Activated T-cell treated with anti-CD3 and anti-CD28 coated beads, Interleukin-2, amount 50 U/mL, for 72 hours (primary cell): ENCODE data around the gene PRKCH. TPM values are rescaled to one million over a fixed set of nuclear protein-coding genes. Genes with fewer than 3 reads are reported as not detected.

Experiments used
- ATAC-seq, 2 donors: fragments of 150-1000 bp; cut with Tn5 transposase; replicated peaks in 1 of 2; 2 replicates each; pipeline ENCODE4 v1.10.0; 2021; ENCODE audit warnings: moderate library complexity in 2 of 2, mild to moderate bottlenecking in 1 of 2
- DNase-seq, 2 donors: peaks; one replicate each; pipeline ENCODE4 v3.0.0; 2021 to 2022; ENCODE audit warnings: mixed read lengths in 1 of 2
- H3K27ac Mint-ChIP-seq: one replicate; pipeline ENCODE4 v1.8.0; 2022; ENCODE audit warnings: mild to moderate bottlenecking, moderate library complexity, mixed read lengths
- H3K27me3 Mint-ChIP-seq: one replicate; pipeline ENCODE4 v1.8.0; 2022; ENCODE audit warnings: low read depth, mixed read lengths
- H3K36me3 Mint-ChIP-seq, 2 donors: one replicate each; pipeline ENCODE4 v1.8.0; 2022; ENCODE audit warnings: mixed read lengths in 2 of 2, mild to moderate bottlenecking in 1 of 2; ENCODE audit not compliant: insufficient read depth in 2 of 2
- H3K4me1 Mint-ChIP-seq: one replicate; pipeline ENCODE4 v1.8.0; 2022; ENCODE audit warnings: low read depth, mixed read lengths
- H3K4me3 Mint-ChIP-seq, 2 donors: one replicate each; pipeline ENCODE4 v1.8.0; 2022; ENCODE audit warnings: mild to moderate bottlenecking in 2 of 2, mixed read lengths in 2 of 2, moderate library complexity in 2 of 2
- H3K9me3 Mint-ChIP-seq, 2 donors: one replicate each; pipeline ENCODE4 v1.8.0; 2022; ENCODE audit warnings: mixed read lengths in 2 of 2
- total RNA-seq, 2 donors: library from RNA; stranded (reverse); gene quantifications; one replicate each; pipeline ENCODE4 v1.2.3, GENCODE V29; 2022

PRKCH gene
- total RNA-seq, 2 donors from 2014 or later = 127 to 143 TPM

DNA sequence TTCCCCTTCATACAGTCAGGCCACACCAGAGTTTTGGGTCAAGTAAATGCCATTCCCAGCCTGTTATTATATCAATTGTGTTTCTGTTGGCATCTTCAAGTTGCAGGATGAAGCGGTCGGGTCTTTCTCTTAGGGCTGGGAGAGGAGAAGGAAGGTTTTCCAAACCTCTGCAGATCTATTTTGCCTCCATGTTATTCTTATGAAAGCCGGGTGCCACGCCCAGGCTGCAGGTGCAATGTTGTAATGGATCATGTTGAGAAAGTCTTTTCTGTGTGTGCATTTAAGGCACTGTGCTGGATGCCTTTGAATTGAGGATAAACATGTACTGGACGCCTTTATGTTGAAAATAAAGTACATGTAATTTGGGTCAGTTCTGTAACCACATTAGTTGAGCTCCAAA, 209.5 kb downstream of the PRKCH start:
- H3K4me1 Mint-ChIP-seq = peaks cover 94% of the 10 kb centered on the region
- DNase-seq = no peak
- peak overlapping the region in 1 of 2 donors; percentile 61 for H3K4me3 Mint-ChIP-seq
- H3K9me3 Mint-ChIP-seq = peaks cover 0 to 5% of the 10 kb centered on the region in 2 donors
- no peak for ATAC-seq
- H3K36me3 Mint-ChIP-seq = peaks cover 25 to 47% of the 10 kb centered on the region in 2 donors
- peak overlapping the region; percentile 79 for H3K27ac Mint-ChIP-seq
- H3K27me3 Mint-ChIP-seq = no peaks in the 10 kb centered on the region

DNA sequence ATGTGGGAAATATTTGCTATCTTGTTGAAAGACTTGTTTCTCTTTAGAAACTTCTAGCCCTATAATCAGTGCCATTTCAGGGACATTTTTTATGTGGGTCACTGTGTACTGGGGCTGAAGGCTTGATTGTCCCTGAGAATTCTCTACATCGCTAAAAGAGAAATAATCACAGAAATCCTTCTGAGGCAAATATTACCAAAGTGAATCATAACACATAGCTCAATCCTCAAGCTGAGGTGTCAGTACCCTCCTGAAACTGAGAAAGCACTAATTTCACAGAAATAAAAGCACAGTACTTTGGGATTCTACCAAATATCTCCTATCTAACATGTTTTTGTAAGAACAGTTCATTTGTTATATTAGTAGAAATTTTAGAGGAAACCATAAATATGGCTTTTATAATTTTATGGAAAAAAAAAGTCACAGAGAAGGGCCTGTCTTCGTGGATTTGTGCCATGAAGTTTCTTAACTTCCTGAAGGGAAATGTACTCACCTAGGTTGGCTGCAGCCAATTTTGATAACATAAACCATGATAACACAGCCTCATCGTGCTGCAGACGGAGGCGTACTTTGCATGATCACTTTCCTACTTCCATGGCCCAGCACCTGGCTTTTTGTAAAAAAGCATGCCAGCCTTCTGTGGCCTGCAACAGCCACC, 210.2 kb downstream of the PRKCH start:
- Mint-ChIP-seq H3K9me3 (peaks cover 0 to 5% of the 10 kb centered on the region in 2 donors), H3K4me1 (peaks cover 94% of the 10 kb centered on the region), H3K27me3 (no peaks in the 10 kb centered on the region), H3K36me3 (peaks cover 26 to 48% of the 10 kb centered on the region in 2 donors), H3K4me3 (peak overlapping the region in 1 of 2 donors; percentile 61), H3K27ac (peak overlapping the region; percentile 95)
- no peak for ATAC-seq
- DNase-seq = no peak

DNA sequence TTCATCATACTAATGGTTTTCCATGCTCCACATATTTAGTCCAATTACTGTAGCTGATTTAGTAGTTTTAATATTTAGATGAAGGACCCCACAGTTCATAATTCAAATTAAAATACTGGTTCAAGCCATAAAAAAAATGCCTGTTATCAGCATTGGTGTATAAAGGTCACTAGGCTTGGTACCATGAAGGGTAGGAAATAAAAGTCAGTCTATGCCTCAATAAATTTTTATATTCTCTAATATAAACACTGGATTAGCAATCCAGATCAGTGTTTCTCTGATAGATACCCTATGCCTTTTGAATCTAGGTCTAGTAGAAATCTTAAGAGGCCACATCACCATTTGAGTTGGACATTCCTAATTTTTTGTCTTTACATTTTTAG, 210.7 kb downstream of the PRKCH start:
- peak overlapping the region; percentile 95 for H3K27ac Mint-ChIP-seq
- H3K36me3 Mint-ChIP-seq = peaks cover 27 to 50% of the 10 kb centered on the region in 2 donors
- peak overlapping the region in 1 of 2 donors; percentile 79 for H3K4me3 Mint-ChIP-seq
- no peak for DNase-seq
- H3K9me3 Mint-ChIP-seq = peaks cover 0 to 5% of the 10 kb centered on the region in 2 donors
- peaks cover 94% of the 10 kb centered on the region for H3K4me1 Mint-ChIP-seq
- no peak for ATAC-seq
- H3K27me3 Mint-ChIP-seq = no peaks in the 10 kb centered on the region

DNA sequence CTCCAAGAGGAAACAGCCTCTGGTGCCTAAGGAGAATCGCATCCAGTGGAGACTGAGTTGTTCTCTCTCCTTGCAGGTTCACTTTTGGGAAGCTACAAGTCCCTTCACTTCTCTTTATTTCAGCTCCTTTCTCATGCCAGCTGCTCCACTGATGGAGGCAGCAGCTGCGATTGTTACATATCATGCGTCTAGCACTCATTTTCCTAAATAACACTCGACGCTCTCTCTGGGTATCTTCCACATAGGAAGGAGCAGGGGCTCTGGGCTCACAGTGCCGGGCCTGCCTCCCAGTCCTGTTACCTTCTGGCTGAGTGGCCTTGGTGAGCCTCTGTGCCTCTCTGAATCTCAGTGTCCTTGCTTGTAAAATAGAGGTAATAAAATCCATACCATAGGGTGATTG, 211.4 kb downstream of the PRKCH start:
- peaks cover 94% of the 10 kb centered on the region for H3K4me1 Mint-ChIP-seq
- peaks cover 0 to 5% of the 10 kb centered on the region in 2 donors for H3K9me3 Mint-ChIP-seq
- H3K27me3 Mint-ChIP-seq = no peaks in the 10 kb centered on the region
- ATAC-seq = no peak
- peaks cover 28 to 48% of the 10 kb centered on the region in 2 donors for H3K36me3 Mint-ChIP-seq
- peak overlapping the region; percentile 95 for H3K27ac Mint-ChIP-seq
- DNase-seq = no peak
- peak overlapping the region in 1 of 2 donors; percentile 79 for H3K4me3 Mint-ChIP-seq

DNA sequence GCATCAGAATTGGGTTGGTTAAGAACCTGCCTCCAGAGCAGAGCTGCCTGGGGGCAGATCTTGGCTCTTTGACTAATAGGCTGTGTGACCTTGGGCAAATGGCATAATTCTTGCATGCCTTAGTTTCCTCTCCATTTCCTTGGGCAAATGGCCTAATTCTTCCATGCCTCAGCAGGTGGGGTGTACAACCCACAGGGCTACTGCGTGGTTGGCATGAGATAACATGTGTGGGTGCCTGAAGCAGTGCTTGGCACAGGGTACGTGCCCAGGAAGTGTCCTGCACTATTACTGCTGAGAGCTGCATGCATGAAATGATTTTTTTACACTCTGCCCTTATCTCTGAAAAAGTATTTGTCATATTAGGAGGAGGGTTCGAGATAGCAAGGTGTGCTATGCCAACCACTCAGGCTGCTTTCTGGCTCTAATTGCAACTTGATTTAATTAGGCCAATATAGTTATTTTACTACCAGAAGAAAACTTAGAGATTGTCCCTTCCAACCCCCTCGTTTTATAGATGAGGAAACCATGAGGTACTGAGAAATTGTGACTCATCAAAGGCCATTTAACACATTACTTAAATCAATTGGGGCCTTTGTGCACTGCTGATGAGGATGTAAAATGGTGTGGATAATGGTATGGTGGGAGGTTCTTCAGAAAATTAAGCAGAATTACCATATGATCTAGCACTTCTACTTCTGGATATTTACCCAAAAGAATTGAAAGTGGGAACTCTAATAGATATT, 212.3 kb downstream of the PRKCH start:
- peaks cover 94% of the 10 kb centered on the region for H3K4me1 Mint-ChIP-seq
- H3K4me3 Mint-ChIP-seq = peak overlapping the region; percentile 47 to 79
- H3K9me3 Mint-ChIP-seq = peaks cover 0 to 4% of the 10 kb centered on the region in 2 donors
- DNase-seq = no peak
- H3K27ac Mint-ChIP-seq = peak overlapping the region; percentile 95
- H3K27me3 Mint-ChIP-seq = no peaks in the 10 kb centered on the region
- H3K36me3 Mint-ChIP-seq = peaks cover 24 to 50% of the 10 kb centered on the region in 2 donors
- ATAC-seq = peak; percentile 36 to 41

DNA sequence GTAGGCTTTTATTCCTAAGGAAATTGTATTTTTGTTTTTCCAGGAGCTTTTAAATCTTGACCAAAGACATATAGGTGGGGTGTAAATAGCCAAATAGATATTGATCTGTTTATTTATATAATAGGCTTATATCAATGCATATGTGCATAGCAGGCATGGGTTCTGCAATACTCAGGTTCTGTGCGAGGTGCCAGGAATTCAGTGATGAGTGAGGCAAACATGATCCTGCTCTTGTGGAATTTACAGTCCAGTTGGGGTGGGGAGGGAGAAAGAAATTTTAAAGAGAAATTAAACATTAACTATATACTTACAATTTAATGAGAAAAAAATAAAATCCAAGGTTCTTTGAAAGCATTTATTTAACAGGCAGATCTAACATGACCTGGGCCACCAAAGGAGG, 213.7 kb downstream of the PRKCH start:
- no peak for DNase-seq
- Mint-ChIP-seq H3K4me3 (no peak overlapping the region), H3K27ac (peak overlapping the region; percentile 95), H3K36me3 (peaks cover 23 to 46% of the 10 kb centered on the region in 2 donors), H3K27me3 (no peaks in the 10 kb centered on the region), H3K9me3 (peaks cover 0 to 2% of the 10 kb centered on the region in 2 donors), H3K4me1 (peaks cover 89% of the 10 kb centered on the region)
- no peak for ATAC-seq

DNA sequence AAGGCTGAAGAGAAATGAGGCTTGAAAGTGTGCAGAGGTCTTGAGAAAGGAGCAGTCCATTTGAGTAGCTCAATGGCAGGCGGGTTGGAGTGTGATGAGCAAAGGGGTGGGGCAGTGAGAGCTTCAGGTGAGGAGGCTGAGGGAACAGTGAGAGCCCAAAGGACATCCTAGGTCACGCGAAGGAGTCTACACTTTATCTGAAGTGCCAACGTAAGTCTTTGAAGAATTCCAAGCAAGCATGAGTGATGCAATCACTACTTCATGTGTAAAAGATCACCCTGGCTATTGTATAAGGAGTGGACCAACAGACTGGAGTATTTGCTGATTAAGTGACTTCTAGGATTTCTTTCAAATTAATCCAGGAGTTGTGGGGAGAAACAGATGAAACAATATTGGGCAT, 214.1 kb downstream of the PRKCH start:
- no peak for ATAC-seq
- peaks cover 21 to 44% of the 10 kb centered on the region in 2 donors for H3K36me3 Mint-ChIP-seq
- no peak for DNase-seq
- H3K27me3 Mint-ChIP-seq = no peaks in the 10 kb centered on the region
- H3K4me1 Mint-ChIP-seq = peaks cover 85% of the 10 kb centered on the region
- H3K27ac Mint-ChIP-seq = peak overlapping the region; percentile 95
- H3K9me3 Mint-ChIP-seq = peaks cover 0 to 2% of the 10 kb centered on the region in 2 donors
- no peak overlapping the region for H3K4me3 Mint-ChIP-seq

DNA sequence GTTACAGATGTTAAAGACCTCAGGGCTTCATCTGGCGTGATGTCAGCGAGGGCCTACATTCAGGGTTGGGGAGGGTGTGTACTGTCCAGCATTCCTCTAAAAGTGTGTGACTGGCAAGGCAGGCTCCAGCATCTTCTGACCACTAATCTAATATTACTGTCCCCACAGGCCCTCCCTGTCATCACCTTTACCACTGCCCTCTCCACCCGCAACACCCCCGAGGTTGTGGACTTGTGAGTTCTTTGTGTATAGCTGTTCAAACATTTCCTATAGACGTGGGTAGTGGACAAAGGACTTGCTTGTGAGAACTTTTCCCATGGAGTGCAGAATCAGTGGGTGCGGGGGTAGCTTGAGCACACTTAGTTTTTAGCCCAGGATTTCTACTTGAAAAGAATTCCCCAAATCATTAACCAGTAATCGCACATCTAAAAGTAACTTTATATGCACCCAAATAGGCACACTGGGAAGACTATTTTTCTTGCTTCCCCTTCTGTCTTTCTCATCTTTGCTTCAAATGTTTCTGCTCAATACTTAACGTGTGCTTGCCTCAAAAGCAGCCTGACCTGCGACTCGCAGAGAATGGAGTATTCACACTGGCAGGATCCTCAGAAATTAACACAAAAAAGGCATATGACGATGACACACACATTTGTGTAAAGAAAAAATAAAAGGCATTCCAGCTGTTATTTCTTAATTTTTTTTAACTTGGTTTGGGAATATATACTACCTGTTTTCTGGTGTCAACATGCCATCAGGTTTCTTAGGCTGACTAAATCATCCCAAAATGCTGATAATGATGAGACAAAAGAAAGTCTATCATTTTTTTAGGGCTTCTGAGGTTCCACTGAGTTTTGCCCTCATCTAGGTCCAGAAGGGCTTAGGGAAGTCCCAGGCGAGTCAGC, 215.5 kb downstream of the PRKCH start:
- Mint-ChIP-seq H3K9me3 (peaks cover 0 to 2% of the 10 kb centered on the region in 2 donors), H3K27me3 (no peaks in the 10 kb centered on the region), H3K27ac (peak overlapping the region; percentile 95), H3K4me3 (peak overlapping the region; percentile 59 to 75), H3K4me1 (peaks cover 85% of the 10 kb centered on the region), H3K36me3 (peaks cover 23 to 51% of the 10 kb centered on the region in 2 donors)
- ATAC-seq = no peak
- DNase-seq = no peak

DNA sequence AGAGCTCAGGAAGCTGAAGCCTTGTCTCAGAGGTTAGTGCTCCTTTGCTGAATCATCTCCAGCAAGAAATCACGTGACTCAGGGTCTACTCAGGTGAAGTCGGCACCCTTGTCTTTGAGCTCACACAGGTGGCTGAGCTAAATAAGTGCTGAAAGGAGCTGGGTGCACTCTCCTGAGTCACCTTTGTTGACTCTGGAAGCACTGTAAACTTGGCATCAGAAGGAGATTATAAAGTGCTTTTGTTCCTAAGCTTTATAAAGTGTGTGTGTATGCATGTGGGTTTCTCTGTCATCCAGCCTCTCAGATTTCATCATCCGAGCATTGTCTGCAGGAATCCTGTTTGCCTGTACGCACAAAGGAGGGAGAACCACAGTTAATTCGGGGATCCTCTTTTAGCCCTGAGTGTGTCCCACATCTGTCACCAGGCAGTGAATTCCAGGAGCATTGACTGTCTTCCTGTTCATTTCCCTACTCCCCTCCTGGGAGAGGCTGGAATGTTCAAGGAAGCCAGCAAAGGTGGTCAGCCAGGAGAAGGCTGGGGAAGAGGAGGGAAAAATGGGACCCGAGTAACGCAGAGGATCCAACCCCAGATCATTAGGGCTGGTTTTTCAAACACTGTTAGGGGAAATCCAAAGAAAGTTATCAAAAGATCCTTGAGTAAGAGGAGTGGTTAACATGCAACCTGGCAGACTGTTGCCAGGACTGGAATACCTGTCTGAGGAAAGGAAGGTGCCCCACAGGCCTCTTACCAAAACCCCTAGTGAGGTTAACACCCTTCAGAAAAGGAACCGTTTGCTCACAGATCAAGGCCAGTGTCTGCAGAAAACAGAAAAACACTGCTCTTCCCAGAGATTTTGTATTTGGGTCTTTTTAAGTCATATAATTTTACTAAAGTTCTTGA, 216.4 kb downstream of the PRKCH start:
- Mint-ChIP-seq H3K27ac (peak overlapping the region; percentile 95), H3K36me3 (peaks cover 23 to 49% of the 10 kb centered on the region in 2 donors), H3K4me1 (peaks cover 80% of the 10 kb centered on the region), H3K9me3 (peaks cover 0 to 2% of the 10 kb centered on the region in 2 donors), H3K4me3 (peak overlapping the region; percentile 59 to 75), H3K27me3 (no peaks in the 10 kb centered on the region)
- ATAC-seq = peak; percentile 81 to 92
- peak; percentile 61 to 67 for DNase-seq

DNA sequence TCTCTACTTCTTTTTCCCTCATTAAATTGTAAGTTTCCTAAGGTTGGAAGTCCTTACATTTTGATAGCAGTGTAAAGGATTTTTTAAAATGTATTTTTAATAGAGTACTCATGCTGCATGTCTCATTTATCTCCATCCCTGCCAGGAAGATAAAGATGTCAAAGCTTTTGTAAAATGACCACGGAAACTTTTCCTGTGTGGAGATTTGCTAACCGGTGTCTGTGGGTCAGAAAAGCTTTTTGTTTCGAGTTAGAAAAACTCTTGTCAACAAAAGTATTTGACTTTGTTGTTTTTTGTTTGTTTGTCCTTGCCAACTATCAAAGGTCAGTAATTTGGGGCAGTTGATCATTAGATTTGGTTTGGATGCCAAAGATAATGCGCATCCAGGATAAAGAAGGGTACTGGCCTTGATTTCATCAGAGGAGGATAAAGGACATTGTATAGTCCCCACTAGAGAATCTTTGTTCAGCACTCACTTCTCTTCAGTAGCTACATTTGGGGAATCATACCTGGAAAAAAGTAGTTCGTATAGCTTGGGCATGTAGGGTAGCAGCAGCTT, 217.2 kb downstream of the PRKCH start:
- H3K27me3 Mint-ChIP-seq = no peaks in the 10 kb centered on the region
- peaks cover 0 to 2% of the 10 kb centered on the region in 2 donors for H3K9me3 Mint-ChIP-seq
- no peak for DNase-seq
- peaks cover 76% of the 10 kb centered on the region for H3K4me1 Mint-ChIP-seq
- ATAC-seq = no peak
- H3K27ac Mint-ChIP-seq = peak overlapping the region; percentile 95
- H3K36me3 Mint-ChIP-seq = peaks cover 23 to 48% of the 10 kb centered on the region in 2 donors
- peak overlapping the region; percentile 32 to 75 for H3K4me3 Mint-ChIP-seq

DNA sequence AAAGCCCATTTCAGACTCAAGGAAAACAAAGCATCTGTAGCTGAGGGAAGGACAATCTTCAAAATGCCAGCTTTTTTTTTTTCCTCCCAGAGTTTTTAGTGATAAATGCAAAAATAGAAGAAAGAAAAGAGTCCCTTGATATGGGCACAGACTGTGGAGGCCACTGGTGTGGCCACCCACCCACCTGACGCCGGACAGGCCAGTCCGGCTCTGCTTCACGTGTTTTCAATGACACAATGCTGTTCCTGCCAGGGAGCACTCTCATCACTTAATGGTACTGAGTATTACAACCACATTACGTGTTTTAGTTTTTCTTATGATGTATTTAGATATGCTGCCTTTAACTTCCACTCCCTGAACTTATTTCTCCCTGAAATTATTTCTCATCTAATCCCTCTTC, 218.3 kb downstream of the PRKCH start:
- DNase-seq (no peak), ATAC-seq (no peak)
- Mint-ChIP-seq H3K9me3 (no peaks in the 10 kb centered on the region), H3K36me3 (peaks cover 21 to 40% of the 10 kb centered on the region in 2 donors), H3K27me3 (no peaks in the 10 kb centered on the region), H3K4me3 (no peak overlapping the region), H3K4me1 (peaks cover 65% of the 10 kb centered on the region), H3K27ac (peak overlapping the region; percentile 91)

DNA sequence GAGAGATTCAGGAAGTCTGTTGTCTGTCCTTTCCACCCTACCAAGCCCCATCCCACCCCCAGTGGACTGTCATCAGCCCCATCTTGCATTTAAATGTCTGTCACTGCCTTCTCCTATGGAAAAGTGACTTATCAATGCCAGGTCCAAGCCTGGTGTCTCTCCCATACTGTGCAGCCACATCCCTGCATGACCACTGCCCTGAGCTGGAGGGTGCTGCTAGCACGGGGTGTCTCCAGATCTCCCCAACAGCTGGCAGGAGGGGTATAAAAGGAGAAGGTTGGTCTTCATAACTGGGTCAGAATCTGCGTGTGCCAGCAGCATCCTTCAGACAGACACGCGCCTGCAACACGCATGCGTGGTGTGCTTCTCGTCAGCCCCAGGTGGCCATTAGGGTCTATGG, 219.6 kb downstream of the PRKCH start:
- H3K4me3 Mint-ChIP-seq = no peak overlapping the region
- H3K27me3 Mint-ChIP-seq = no peaks in the 10 kb centered on the region
- DNase-seq = no peak

More for the DNA sequence above, 219.6 kb downstream of the PRKCH start:
- peak overlapping the region; percentile 66 for H3K27ac Mint-ChIP-seq
- H3K4me1 Mint-ChIP-seq = peaks cover 59% of the 10 kb centered on the region
- ATAC-seq = no peak
- H3K9me3 Mint-ChIP-seq = no peaks in the 10 kb centered on the region
- H3K36me3 Mint-ChIP-seq = peaks cover 19 to 41% of the 10 kb centered on the region in 2 donors
